Stimulated activated CD8-positive, alpha-beta memory T cell treated with anti-CD3 and anti-CD28 coated beads, Interleukin-7, amount 100 ng/mL, for 1 hour (primary cell): ENCODE measurements around the gene RNPEPL1.
A peak's percentile ranks its signal among the peaks of the same experiment; 100 is the strongest.
"Not testable (repeated sequence)": the region's sequence is repeated elsewhere in the genome, so short reads cannot be mapped to it uniquely, and the experiment has no call there.

ENCODE experiments used
- DNase-seq, 2 donors: peaks; one replicate each; pipeline ENCODE4 v3.0.0-alpha.2; 2020; ENCODE audit warnings: low read depth in 2 of 2

Gene RNPEPL1

GRCh38 chr2:240538031-240538780 is 30.1 kb upstream of the RNPEPL1 start:
- no peak for DNase-seq

GRCh38 chr2:240539101-240539500 is 29.2 kb upstream of the RNPEPL1 start:
- not testable (repeated sequence) for DNase-seq

DNA sequence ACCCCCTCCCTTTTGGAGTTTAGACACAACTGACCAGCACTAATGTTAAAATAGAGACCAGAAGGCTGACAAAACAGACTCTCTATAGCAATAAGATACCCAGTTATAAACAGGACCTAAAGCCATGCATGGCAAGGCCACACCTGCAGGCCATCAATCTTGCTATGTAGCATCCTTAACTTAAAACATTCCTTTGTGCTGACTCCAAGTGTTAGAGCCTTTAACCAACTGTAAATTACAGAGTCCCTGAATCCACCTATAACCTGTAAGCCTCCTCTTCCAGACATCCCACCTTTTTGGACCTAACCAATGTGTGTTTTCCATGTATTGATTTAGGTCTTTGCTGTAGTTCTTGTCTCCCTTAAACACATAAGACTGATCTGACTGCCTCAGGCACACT is 28.4 kb upstream of the RNPEPL1 start:
- no peak for DNase-seq

DNA sequence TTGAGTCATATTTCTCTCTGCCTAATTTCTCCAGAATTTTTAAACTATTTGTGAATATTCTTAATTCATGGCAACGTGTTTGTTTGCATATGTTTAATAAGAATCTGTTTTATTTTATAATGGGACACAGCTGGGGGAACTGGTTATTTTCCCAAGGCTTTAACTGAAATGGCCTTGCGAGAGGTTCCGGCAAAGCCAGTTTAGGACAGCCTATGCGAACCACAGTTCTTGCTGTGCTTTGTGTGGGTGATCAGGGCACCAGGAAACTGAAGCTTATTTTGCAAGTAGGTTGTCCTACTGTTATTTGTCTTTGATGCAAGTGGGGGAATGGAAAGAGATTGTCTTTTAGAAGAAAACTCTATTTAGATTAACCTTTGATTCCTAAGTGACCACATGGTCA is 17.0 kb upstream of the RNPEPL1 start:
- no peak for DNase-seq

DNA sequence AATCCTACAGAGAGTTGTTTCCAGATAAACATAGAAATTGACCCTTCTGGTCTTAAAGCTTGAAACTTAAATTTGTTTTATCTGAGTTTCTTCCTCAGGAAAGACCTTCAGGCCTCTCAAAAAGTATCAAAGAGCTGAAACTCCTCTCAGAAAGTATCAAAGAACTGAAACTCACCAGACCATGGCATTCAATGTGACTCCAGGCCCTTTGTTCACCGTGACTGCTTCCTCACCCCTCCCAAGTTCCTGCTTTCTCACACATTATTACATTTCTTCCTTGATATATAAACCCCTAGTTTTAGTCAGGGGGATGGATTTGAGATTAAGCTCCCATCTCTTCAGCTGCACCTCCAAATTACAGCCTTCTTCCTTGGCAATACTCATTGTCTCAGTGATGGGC is 16.5 kb upstream of the RNPEPL1 start:
- no peak for DNase-seq

DNA sequence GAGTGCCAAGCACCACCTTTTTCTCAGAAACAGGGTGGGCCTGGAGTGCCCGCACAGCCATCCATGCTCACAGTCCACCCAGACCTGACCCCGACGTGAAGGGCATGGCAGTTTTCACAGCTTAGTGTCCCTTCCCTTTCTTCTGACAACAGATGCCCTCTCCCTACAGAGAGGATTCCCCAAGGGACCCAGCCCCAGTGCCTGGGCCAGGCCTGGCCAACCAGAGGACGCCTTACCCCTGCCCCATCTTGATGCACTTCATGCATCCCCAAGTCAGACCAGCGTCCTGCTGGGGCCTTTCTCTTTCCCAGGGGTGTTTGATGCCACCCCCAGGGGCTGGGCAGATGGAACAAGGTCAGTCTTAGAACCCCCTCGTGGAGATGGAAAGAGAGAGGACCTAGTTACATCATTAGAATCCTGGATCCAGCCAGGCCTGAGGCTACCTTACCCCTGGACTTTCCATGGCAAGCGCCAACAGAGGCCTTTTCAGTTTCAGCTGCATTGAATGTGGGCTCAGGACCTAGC is 14.3 kb upstream of the RNPEPL1 start:
- no peak for DNase-seq

- no peak for DNase-seq
These were observed 13.4 kb upstream of the RNPEPL1 start for GRCh38 chr2:240554767-240555493.

DNA sequence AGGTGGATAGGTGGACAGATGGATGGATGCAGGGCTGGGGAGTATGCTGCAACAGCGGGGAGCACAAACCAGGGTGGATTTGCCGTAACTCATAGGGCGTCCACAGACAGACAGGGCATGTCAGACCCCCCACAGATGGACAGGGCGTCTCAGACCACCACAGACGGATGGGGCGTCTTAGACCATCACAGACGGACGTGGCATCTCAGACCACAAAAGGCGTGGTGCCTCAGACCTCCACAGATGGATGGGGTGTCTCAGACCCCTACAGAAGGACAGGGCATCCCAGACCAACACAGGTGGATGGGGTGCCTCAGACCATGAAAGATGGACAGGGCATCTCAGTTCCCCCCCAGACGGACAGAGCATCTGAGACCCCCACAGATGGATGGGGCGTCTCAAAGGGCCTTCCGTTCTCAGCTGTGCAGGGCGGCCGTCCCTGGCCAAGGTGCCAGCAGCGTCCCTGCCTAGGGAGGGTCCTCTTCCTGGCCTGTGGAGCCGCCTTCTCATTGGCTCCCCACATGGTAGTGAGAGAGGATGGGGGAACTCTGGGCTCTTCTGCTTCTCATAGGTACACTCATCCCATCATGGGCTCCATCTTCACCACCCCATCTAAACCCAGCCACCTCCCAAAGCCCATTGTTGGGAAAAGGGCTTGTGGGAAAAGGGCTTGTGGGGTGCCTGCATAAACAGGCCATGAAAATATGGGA is 12.6 kb upstream of the RNPEPL1 start:
- no peak for DNase-seq

- DNase-seq, result peak in 1 of 2 donors; percentile 42
These were observed 11.7 kb upstream of the RNPEPL1 start for GRCh38 chr2:240556553-240557100.

DNA sequence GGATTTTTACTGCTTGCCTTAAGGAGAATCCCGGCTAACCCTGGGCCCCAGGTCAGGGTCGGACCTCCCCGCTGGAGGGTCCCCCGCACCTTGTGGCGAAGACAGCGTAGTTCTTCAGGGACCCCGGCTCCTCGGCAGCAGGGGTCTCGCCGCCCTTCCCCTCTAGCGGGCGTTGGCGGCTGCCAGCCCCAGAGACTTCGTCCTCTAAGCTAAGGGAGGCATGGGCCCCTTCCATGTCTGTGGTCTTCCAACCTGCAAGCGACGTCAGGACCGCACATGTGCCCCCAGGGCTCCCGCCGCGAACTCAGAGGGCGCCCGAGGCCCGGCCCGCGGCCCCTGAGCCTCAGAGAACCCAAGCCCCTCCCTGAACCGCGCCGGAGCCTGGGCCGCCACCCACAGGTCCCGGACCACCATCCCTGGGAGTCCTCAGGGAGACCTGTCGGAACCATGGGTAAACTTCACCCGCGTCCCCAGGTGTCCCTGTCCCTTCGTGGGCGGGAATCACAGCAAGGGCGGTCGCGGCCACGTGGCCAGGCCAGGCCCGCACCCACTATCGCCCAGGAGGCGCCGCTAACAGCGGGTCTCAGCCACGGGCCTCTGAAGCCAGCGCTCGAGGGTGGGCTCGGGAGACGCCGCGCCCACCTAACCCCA is 11.1 kb upstream of the RNPEPL1 start:
- DNase-seq, result no peak

DNA sequence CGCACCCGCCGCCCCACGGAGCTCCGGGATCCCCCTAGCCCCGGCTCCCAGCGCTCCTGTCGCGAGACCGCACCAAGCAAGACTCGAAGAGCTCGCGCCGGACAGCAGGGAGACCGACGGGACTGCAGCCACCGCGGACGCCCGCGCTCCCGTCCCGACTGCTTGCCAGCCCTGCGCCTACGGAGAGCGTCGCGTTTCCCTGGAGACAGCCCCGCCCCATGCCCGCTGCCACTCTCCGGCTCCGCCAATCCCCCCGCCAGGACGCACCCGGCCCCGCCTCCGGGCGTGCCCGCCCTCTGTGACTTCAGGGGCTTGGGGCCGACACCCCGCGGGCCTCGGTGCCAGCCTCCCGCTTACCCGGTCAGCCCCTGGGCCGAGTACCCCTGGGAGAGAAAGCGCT is 10.5 kb upstream of the RNPEPL1 start, which contains the start of gene ANKMY1:
Gene ANKMY1 (minus strand): TSS at position 181 of the 400 bp plus-strand sequence. CDS start 653 bp downstream, outside the sequence.
- DNase-seq, result no peak

- DNase-seq, result no peak
These were observed 10.0 kb upstream of the RNPEPL1 start for GRCh38 chr2:240558236-240558761.

DNA sequence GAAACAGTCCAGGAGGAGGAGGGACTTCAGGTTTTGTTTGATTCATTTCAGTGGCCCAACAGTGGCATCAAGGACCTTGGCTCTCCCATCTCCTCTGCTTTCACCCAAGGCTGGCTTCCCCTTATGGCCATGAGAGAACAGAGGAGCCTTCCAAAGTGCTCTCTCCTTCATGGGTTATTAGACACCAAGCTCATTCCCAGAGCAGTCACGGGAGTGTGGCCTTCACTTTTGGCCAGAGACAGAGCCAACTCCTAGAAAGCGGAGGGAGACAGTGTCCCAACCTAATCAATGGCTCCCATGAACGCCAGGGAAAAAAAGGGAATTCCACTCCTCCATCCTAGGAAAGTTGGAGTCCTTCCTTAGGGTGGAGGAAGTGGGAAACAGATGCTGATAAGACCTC is 9.0 kb upstream of the RNPEPL1 start:
- DNase-seq, result no peak

- peak; percentile 74 to 76 for DNase-seq
These were observed 8.2 kb upstream of the RNPEPL1 start, which contains the start of gene DUSP28 for GRCh38 chr2:240560084-240560479. Gene DUSP28, plus strand, starts transcription at chr2:240560357. Its CDS starts 328 bp downstream, at chr2:240560685.

DNA sequence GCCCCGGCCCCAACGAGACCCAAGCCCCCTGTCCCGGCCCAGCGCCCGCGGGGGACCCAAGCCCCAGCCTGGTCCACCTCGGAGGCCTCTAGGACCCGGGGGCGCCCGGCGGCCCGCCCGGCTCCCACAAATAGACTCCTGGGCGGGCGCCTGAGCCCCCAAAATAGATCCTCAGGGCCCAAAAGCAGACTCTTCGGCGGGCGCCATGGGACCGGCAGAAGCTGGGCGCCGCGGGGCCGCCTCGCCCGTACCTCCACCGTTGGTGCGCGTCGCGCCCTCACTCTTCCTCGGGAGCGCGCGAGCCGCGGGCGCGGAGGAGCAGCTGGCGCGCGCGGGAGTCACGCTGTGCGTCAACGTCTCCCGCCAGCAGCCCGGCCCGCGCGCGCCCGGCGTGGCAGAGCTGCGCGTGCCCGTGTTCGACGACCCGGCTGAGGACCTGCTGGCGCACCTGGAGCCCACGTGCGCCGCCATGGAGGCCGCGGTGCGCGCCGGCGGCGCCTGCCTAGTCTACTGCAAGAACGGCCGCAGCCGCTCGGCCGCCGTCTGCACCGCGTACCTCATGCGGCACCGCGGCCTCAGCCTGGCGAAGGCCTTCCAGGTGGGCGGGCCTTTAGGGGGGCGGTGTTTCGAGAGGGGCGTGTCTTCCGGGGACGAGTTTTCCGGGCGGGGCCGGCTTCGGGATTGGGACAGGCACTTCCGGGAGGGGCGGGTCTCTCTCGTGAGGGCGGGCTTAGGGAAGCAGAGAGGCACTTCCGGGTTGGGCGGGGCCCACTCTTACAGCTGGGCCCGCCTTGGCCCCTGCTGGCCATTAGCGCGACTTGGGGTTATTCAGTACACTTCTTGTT is 7.6 kb upstream of the RNPEPL1 start:
- peak; percentile 99 to 100 for DNase-seq

DNA sequence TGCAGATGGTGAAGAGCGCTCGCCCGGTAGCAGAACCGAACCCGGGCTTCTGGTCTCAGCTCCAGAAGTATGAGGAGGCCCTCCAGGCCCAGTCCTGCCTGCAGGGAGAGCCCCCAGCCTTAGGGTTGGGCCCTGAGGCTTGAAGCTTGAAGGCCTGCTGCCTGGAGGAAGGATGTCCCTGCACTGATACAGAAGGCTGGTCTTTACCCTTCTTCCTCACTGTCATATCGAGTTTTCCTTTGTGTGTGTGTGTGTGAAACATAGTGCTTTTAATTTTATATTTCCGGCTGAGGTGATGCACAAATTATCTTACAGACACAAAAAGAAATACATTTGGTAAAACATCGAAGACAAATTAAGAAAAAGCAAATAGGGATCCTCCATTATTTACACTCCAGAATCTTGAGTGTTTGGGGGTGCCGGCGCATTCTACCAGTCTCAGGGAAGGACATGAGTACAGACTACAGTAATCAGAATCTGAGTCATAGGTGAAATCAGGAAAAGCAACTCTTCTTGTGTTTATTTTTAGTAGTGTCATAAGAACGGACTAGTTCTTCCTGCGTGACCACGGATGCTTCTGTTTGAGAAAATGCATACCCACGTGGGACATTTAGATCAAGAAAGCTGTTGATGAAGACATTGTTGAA is 6.8 kb upstream of the RNPEPL1 start:
- DNase-seq, result no peak

DNA sequence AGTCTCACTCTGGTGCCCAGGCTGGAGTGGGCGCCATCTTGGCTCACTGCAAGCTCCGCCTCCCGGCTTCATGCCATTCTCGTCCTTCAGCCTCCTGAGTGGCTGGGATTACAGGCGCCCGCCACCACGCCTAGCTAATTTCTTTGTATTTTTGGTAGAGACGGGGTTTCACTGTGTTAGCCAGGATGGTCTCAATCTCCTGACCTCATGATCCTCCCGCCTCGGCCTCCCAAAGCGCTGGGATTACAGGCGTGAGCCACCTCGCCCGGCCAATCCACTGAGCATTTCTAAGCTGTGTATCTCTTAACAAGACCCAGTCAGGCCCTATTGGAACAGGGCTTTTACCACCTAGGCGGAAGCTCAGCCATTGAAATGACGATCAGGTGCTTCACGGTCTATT is 5.1 kb upstream of the RNPEPL1 start:
- not testable (repeated sequence) for DNase-seq

DNA sequence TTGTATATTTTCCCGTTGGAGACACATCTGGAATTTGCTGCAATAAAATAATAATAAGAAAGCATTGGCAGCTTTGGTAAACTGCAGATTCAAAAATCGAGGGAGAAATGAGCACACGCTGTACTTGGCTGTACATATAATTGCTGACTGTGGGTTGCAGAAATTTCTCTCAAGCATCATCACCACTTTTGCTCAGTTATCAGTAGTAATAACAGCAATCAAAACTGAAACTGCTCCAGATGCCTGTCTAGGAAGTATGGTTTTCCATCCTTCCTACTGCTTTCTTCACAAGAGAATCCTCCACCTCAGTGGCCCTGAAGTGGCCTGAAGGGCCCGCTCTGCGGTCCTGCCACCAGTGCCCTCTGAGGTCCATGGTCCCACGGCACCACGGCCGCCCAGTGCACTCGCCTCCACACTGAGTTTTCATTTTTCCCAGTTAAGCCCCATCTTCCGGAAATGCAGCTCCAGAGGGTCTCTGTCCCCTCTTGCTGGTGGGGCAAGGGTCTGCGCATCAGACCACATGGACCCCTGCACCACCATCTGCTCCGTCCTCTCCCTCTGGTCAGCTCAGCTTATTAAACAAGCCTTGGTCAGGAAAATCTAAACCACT is 4.2 kb upstream of the RNPEPL1 start:
- DNase-seq, result no peak
